Measurements from ENCODE around the gene HNF1A. TPM values are rescaled to one million over a fixed set of nuclear protein-coding genes. Genes with fewer than 3 reads are reported as not detected.

Gene HNF1A
- total RNA-seq, 2 donors from 2014 or later: not detected

DNA sequence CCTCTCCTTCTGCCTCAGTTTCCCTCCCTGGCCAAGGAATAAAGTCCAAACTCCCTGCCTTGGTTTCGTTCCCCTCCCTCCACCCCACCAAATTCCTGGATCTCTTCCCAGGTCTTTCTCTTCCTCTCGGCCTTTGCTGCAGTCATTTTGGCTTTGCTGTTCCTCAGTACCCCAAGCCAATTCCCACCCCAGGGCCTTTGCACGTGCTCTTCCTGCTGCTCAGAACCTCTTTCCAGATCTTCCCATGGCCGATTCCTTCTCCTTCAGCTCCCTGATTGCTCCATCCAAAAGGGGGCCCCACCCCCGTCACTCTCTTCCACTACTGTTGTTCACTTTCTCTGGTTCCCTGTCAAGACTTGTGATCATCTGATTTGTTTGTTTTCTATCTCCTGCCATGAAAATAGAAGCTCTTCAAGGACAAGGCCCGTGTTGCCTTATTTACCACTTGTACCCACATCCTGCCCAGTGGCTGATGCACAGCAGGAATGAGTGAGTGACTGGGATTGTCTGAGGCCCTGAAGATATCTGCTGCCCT is 3.1 kb downstream of the HNF1A start:
- DNase-seq (ENCODE audit: low spot score): no peak
- no peaks in the 10 kb centered on the region for H3K4me1 ChIP-seq
- TF ChIP-seq, protein P1, sequence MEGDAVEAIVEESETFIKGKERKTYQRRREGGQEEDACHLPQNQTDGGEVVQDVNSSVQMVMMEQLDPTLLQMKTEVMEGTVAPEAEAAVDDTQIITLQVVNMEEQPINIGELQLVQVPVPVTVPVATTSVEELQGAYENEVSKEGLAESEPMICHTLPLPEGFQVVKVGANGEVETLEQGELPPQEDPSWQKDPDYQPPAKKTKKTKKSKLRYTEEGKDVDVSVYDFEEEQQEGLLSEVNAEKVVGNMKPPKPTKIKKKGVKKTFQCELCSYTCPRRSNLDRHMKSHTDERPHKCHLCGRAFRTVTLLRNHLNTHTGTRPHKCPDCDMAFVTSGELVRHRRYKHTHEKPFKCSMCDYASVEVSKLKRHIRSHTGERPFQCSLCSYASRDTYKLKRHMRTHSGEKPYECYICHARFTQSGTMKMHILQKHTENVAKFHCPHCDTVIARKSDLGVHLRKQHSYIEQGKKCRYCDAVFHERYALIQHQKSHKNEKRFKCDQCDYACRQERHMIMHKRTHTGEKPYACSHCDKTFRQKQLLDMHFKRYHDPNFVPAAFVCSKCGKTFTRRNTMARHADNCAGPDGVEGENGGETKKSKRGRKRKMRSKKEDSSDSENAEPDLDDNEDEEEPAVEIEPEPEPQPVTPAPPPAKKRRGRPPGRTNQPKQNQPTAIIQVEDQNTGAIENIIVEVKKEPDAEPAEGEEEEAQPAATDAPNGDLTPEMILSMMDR (IDR thresholded peaks at IDR 0.05): no peak
- no peaks in the 10 kb centered on the region for H3K9me3 ChIP-seq
- no peak overlapping the region for H3K27ac ChIP-seq
- no peaks in the 10 kb centered on the region for H3K36me3 ChIP-seq
- no peaks in the 10 kb centered on the region for H3K27me3 ChIP-seq
- no peak overlapping the region for H3K4me3 ChIP-seq

DNA sequence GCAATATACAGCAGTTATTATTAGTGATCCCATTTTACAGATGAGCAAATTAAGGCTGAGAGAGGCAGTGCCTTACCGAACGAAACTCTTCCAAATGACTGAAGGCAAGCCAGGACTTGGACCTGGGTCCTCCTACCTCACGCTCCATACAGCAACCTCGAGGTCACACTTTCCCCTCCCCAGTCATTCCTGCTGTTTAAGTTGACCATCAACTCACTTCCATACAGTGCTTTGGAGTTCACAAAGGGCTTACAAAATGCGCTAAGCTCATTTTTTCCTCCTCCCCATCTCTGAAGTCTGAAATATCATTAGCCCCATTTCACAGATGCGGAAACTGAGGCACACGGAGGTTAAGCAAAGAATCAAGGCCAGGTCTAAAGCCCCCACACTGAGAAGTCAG is 4.3 kb downstream of the HNF1A start:
- no peaks in the 10 kb centered on the region for H3K9me3 ChIP-seq
- H3K27ac ChIP-seq: no peak overlapping the region
- H3K27me3 ChIP-seq: no peaks in the 10 kb centered on the region
- H3K4me1 ChIP-seq: no peaks in the 10 kb centered on the region
- no peak for DNase-seq (ENCODE audit: low spot score)
- H3K4me3 ChIP-seq: no peak overlapping the region
- TF ChIP-seq, protein P1 (IDR thresholded peaks at IDR 0.05): no peak
- H3K36me3 ChIP-seq: no peaks in the 10 kb centered on the region

DNA sequence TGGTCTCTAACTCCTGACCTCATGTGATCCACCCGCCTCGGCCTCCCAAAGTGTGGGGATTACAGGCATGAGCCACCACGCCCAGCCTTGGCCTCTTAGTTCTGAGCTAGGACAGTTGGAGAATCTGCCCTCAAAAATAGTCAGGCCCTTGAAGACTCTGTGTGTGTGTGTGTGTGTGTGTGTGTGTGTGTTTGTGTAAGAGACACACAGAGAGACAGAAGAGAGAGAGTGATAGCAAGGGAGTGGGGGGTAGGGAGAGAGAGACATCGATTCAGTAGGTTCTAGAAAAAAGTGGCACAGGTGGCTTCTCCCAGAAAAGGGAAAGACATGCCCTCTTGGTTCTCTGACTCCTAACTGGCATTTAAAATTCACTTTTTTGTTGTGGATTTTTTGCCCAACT is 5.4 kb downstream of the HNF1A start:
- Histone ChIP-seq H3K4me1 (no peaks in the 10 kb centered on the region), H3K27me3 (no peaks in the 10 kb centered on the region), H3K36me3 (no peaks in the 10 kb centered on the region), H3K4me3 (no peak overlapping the region), H3K27ac (no peak overlapping the region), H3K9me3 (no peaks in the 10 kb centered on the region)
- DNase-seq (ENCODE audit: low spot score): no peak
- TF ChIP-seq, protein P1 (IDR thresholded peaks at IDR 0.05): no peak

DNA sequence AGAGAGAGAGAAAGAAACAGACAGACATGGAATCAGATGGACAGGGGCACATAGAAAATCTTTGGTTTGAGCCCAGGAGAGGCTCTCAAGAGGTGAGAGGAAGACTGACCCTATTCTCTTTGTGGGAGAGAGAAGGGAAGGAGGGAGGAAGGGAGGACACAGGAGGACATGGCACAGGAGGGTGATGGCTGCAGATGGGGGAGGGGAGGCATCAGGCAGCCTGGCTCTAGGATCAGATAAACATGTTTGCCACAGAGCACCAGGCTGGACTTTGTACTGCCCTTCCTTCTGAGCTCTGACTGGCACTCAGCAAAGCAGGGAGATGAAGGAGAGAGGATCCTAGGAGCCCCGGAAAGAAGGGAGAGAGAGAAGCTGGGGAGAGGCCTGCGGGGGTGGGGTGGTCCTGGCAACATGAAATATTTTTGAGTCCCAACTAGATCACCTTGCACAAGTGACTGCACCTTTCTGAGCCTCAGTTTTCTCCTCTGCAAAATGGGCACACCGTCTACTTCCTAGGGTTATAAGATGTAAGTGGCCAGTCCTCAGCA is 6.1 kb downstream of the HNF1A start:
- H3K9me3 ChIP-seq: no peaks in the 10 kb centered on the region
- H3K36me3 ChIP-seq: no peaks in the 10 kb centered on the region
- TF ChIP-seq, protein P1 (IDR thresholded peaks at IDR 0.05): no peak
- no peak for DNase-seq (ENCODE audit: low spot score)
- no peaks in the 10 kb centered on the region for H3K27me3 ChIP-seq
- no peaks in the 10 kb centered on the region for H3K4me1 ChIP-seq
- H3K27ac ChIP-seq: no peak overlapping the region
- no peak overlapping the region for H3K4me3 ChIP-seq

DNA sequence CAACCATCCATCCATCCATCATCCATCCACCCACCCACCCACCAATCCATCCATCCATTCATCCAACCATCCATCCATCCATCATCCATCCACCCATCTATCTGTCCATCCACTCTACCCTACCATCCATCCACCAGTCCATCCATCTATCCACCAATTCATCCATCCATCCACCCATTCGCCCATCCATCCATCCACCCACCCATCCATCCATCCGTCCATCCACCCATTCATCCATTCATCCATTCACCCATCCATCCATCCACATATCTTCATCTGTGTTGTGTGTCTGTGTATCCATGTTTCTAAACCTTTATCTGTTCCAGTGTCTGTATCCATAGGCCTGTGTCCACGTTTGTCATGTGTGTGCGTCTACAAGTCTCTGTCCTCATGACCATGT is 9.9 kb downstream of the HNF1A start:
- H3K27ac ChIP-seq: no peak overlapping the region
- no peak overlapping the region for H3K4me3 ChIP-seq
- TF ChIP-seq, protein P1 (IDR thresholded peaks at IDR 0.05): no peak
- no peaks in the 10 kb centered on the region for H3K4me1 ChIP-seq
- no peak for DNase-seq (ENCODE audit: low spot score)
- no peaks in the 10 kb centered on the region for H3K27me3 ChIP-seq
- no peaks in the 10 kb centered on the region for H3K36me3 ChIP-seq
- no peaks in the 10 kb centered on the region for H3K9me3 ChIP-seq

DNA sequence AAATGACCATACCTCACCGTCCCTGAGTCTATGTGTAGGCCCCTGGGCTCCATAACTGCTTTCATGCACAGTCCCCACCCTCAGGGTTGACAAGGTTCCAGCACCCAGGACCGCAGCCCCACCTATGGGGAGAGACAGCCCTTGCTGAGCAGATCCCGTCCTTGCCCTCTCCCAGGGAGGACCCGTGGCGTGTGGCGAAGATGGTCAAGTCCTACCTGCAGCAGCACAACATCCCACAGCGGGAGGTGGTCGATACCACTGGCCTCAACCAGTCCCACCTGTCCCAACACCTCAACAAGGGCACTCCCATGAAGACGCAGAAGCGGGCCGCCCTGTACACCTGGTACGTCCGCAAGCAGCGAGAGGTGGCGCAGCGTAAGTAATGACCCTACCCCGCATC is 10.3 kb downstream of the HNF1A start:
- no peak overlapping the region for H3K4me3 ChIP-seq
- no peaks in the 10 kb centered on the region for H3K9me3 ChIP-seq
- no peaks in the 10 kb centered on the region for H3K27me3 ChIP-seq
- no peaks in the 10 kb centered on the region for H3K36me3 ChIP-seq
- TF ChIP-seq, protein P1 (IDR thresholded peaks at IDR 0.05): no peak
- DNase-seq (ENCODE audit: low spot score): no peak
- no peaks in the 10 kb centered on the region for H3K4me1 ChIP-seq
- no peak overlapping the region for H3K27ac ChIP-seq

All from right atrium auricular region (tissue), 2 donors.